Panc1 (cell line): Measurements from ENCODE around the gene STK16. TPM values are rescaled to one million over a fixed set of nuclear protein-coding genes. Genes with fewer than 3 reads are reported as not detected.

Experiments
- ATAC-seq: fragments of 200-7000 bp; cut with Tn5 transposase; 2 replicates; pipeline ENCODE4 v1.9.1; 2020; ENCODE audit warnings: mild to moderate bottlenecking, moderate library complexity
- BruUV-seq: library from RNA; stranded (reverse); fragments of 400-500 nt; replicated peaks from 2 replicates; lab custom pipeline; 2021; lab: Mats Ljungman, UMichigan
- CTCF ChIA-PET: fragments of 300-600 bp; sonication (Branson Sonifier 250); formaldehyde crosslinking; loops from one replicate; lab custom pipeline; 2022; ENCODE audit warnings: antibody characterized with exemption; lab: Charles Lee
- POLR2A ChIA-PET: fragments of 300-600 bp; sonication (Branson Sonifier 250); formaldehyde crosslinking; loops from one replicate; lab custom pipeline; 2022; ENCODE audit warnings: antibody characterized with exemption; lab: Charles Lee
- DNase-seq: peaks from one replicate; pipeline ENCODE4 v3.0.0-alpha.2; 2010; ENCODE audit warnings: low read depth, low spot score
- H3K27ac ChIP-seq: 2 replicates; pipeline ENCODE4 v1.5.1; 2011; ENCODE audit warnings: mild to moderate bottlenecking, low read length, inconsistent platforms
- H3K27me3 ChIP-seq: fragments of 200-500 bp; sonication (Bioruptor generic); 2 replicates; pipeline ENCODE4 v1.6.0; 2014; ENCODE audit warnings: low read length, inconsistent platforms; ENCODE audit not compliant: control insufficient read depth, insufficient read depth
- H3K36me3 ChIP-seq: fragments of 200-500 bp; sonication (Bioruptor generic); 2 replicates; pipeline ENCODE4 v1.5.1; 2014; ENCODE audit warnings: inconsistent platforms, mild to moderate bottlenecking, low read length, moderate library complexity; ENCODE audit not compliant: control insufficient read depth, insufficient read depth
- H3K4me1 ChIP-seq: 2 replicates; pipeline ENCODE4 v1.5.1; 2011; ENCODE audit warnings: inconsistent platforms, mild to moderate bottlenecking, low read length, moderate library complexity; ENCODE audit not compliant: control insufficient read depth, insufficient read depth
- H3K4me3 ChIP-seq, 2 experiments: 2 replicates each; pipeline ENCODE4 v1.5.1; 2011 to 2012; ENCODE audit warnings: low read depth in 2 of 2, low read length in 2 of 2, mild to moderate bottlenecking in 2 of 2, inconsistent platforms in 1 of 2, moderate library complexity in 1 of 2
- H3K9me3 ChIP-seq: fragments of 200-500 bp; sonication (Bioruptor generic); 2 replicates; pipeline ENCODE4 v1.5.1; 2014; ENCODE audit warnings: low read depth, mild to moderate bottlenecking, inconsistent platforms, low read length, moderate library complexity; ENCODE audit not compliant: control insufficient read depth, insufficient read depth
- CTCF ChIP-seq: fragments of 450-650 bp; IDR thresholded peaks from 2 replicates; pipeline ENCODE4 v1.5.1; 2017; ENCODE audit warnings: mild to moderate bottlenecking
- POLR2AphosphoS5 ChIP-seq: IDR thresholded peaks from 2 replicates; pipeline ENCODE4 v1.6.1; 2012; ENCODE audit warnings: mild to moderate bottlenecking, low read depth, low read length, moderate library complexity
- REST ChIP-seq, 2 experiments: IDR thresholded peaks; 2 replicates each; pipeline ENCODE4 v1.6.1; 2011 to 2012; ENCODE audit warnings: low read depth in 2 of 2, control low read depth in 1 of 2, low read length in 1 of 2, mild to moderate bottlenecking in 1 of 2, moderate library complexity in 1 of 2; ENCODE audit not compliant: insufficient read depth in 1 of 2
- SIN3A ChIP-seq: IDR thresholded peaks from 2 replicates; pipeline ENCODE4 v1.6.1; 2012; ENCODE audit warnings: low read depth, mild to moderate bottlenecking, low read length, moderate library complexity, borderline replicate concordance; ENCODE audit not compliant: insufficient read depth
- TCF7L2 ChIP-seq: IDR thresholded peaks from 2 replicates; pipeline ENCODE4 v1.6.1; 2011; ENCODE audit warnings: mild to moderate bottlenecking, low read depth, low read length, inconsistent platforms
- in situ Hi-C: cut with HindIII; loops from 2 replicates; pipeline ENCODE4 v1.10.0; 2016; ENCODE audit warnings: low sequenced_read_pairs, low pct_unique_long_range_greater_than_20kb
- intact Hi-C: fragments of 100-400 bp; cut with micrococcal nuclease; formaldehyde crosslinking; loops from one replicate; pipeline ENCODE4 v1.10.0; 2022; ENCODE audit not compliant: unreplicated experiment
- total RNA-seq: library from RNA; stranded (reverse); gene quantifications from one replicate; pipeline ENCODE4 v1.2.1, GENCODE V29; 2021; ENCODE audit not compliant: unreplicated experiment

Gene STK16
- total RNA-seq, 1 experiment from 2014 or later = 29.9 TPM

- Histone ChIP-seq H3K4me3 (no peak overlapping the region), H3K9me3 (no peaks in the 10 kb centered on the region), H3K36me3 (no peaks in the 10 kb centered on the region), H3K4me1 (peaks cover 21% of the 10 kb centered on the region), H3K27ac (no peak overlapping the region), H3K27me3 (no peaks in the 10 kb centered on the region)
- in situ Hi-C loops (no loop called here), intact Hi-C loops (no loop called here)
- no peak for DNase-seq
- no TSS peak for BruUV-seq
- CTCF ChIA-PET = no interaction called here
- POLR2A ChIA-PET = no interaction called here
- no peak for ATAC-seq
- TF ChIP-seq TCF7L2 (no peak), SIN3A (no peak), CTCF (no peak), POLR2AphosphoS5 (no peak), REST (IDR thresholded peaks at IDR 0.05; ENCODE audit: insufficient read depth in 1 of 2, low read depth in 2 of 2, low read length in 1 of 2) (no peak)
Observed at GRCh38 chr2:219272356-219272755, 27.1 kb downstream of the STK16 start.

DNA sequence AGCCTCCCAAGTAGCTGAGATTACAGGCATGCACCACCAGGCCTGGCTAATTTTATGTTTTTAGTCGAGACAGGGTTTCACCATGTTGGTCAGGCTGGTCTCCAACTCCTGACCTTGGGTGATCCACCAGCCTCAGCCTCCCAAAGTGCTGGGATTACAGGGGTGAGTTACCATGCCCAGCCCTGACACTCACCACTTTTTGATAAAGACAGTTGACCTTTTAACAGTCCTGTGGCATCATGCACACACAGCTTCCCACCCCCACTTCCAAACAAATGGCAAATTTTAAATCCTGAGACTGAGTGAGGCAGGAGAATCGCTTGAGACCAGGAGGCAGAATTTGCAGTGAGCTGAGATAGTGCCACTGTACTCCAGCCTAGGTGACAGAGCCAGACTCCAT lies 27.7 kb downstream of the STK16 start:
- H3K27ac ChIP-seq = no peak overlapping the region
- TF ChIP-seq CTCF (no peak), SIN3A (no peak)
- no peaks in the 10 kb centered on the region for H3K9me3 ChIP-seq
- no peaks in the 10 kb centered on the region for H3K27me3 ChIP-seq
- no peak overlapping the region for H3K4me3 ChIP-seq
- peaks cover 25% of the 10 kb centered on the region for H3K4me1 ChIP-seq
- ATAC-seq = no peak
- H3K36me3 ChIP-seq = no peaks in the 10 kb centered on the region
- POLR2A ChIA-PET = no interaction called here
- DNase-seq = no peak
- in situ Hi-C loops = no loop called here
- intact Hi-C loops = no loop called here
- BruUV-seq = no TSS peak
- CTCF ChIA-PET = no interaction called here
